GM13976 (cell line): ENCODE data around the gene CUX1.
"Not testable (repeated sequence)": the region's sequence is repeated elsewhere in the genome, so short reads cannot be mapped to it uniquely, and the experiment has no call there.

Source experiments
- DNase-seq: peaks from one replicate; pipeline ENCODE4 v3.0.0; 2012; ENCODE audit warnings: low spot score
- CTCF ChIP-seq: IDR thresholded peaks from 2 replicates; pipeline ENCODE4 v1.5.1; 2012; ENCODE audit warnings: borderline replicate concordance, mild to moderate bottlenecking; ENCODE audit not compliant: insufficient read depth; ENCODE audit errors: extremely low read depth, missing control alignments, control extremely low read depth
- in situ Hi-C: fragments of 300-500 bp; cut with MboI; formaldehyde crosslinking; loops from one replicate; pipeline ENCODE4 v1.12.0; 2022; ENCODE audit warnings: low sequenced_read_pairs, mixed read lengths, inconsistent platforms; ENCODE audit not compliant: unreplicated experiment

Gene CUX1

GRCh38 chr7:101983147-101983811 is 165.9 kb downstream of the CUX1 start:
- in situ Hi-C loops: no loop called here
- no peak for TF ChIP-seq CTCF
- no peak for DNase-seq

GRCh38 chr7:101984133-101984879 is 166.9 kb downstream of the CUX1 start:
- DNase-seq: no peak
- TF ChIP-seq CTCF: no peak
- in situ Hi-C loops: no loop called here

- DNase-seq: no peak
- in situ Hi-C loops: no loop called here
- TF ChIP-seq CTCF: no peak
Observed at GRCh38 chr7:101985057-101985902, 167.9 kb downstream of the CUX1 start.

- no peak for DNase-seq
- in situ Hi-C loops: no loop called here
- no peak for TF ChIP-seq CTCF
Observed at GRCh38 chr7:101985903-101986734, 168.7 kb downstream of the CUX1 start.

GRCh38 chr7:101987494-101987893 is 170.1 kb downstream of the CUX1 start:
- in situ Hi-C loops: no loop called here
- TF ChIP-seq CTCF: no peak
- no peak for DNase-seq

- in situ Hi-C loops, DNase-seq: not testable (repeated sequence)
Observed at GRCh38 chr7:101988060-101988459, 170.6 kb downstream of the CUX1 start.
